HL-60 (cell line): ENCODE results near the gene NR3C2.

Source experiments
- GABPA ChIP-seq: IDR thresholded peaks from 2 replicates; pipeline ENCODE4 v1.6.1; 2012; ENCODE audit warnings: low read depth
- POLR2AphosphoS5 ChIP-seq: IDR thresholded peaks from 2 replicates; pipeline ENCODE4 v1.6.1; 2012; ENCODE audit warnings: low read depth
- REST ChIP-seq: IDR thresholded peaks from 2 replicates; pipeline ENCODE4 v1.6.1; 2012; ENCODE audit warnings: low read depth; ENCODE audit not compliant: insufficient replicate concordance
- SPI1 ChIP-seq: IDR thresholded peaks from 2 replicates; pipeline ENCODE4 v1.6.1; 2012; ENCODE audit warnings: low read depth, mild to moderate bottlenecking, borderline replicate concordance
- TF ChIP-seq, protein P1 (sequence below): IDR thresholded peaks from one replicate; pipeline ENCODE4 v1.5.1; 2011; ENCODE audit warnings: low read length, control low read depth, inconsistent platforms; ENCODE audit not compliant: insufficient read depth

DNA sequence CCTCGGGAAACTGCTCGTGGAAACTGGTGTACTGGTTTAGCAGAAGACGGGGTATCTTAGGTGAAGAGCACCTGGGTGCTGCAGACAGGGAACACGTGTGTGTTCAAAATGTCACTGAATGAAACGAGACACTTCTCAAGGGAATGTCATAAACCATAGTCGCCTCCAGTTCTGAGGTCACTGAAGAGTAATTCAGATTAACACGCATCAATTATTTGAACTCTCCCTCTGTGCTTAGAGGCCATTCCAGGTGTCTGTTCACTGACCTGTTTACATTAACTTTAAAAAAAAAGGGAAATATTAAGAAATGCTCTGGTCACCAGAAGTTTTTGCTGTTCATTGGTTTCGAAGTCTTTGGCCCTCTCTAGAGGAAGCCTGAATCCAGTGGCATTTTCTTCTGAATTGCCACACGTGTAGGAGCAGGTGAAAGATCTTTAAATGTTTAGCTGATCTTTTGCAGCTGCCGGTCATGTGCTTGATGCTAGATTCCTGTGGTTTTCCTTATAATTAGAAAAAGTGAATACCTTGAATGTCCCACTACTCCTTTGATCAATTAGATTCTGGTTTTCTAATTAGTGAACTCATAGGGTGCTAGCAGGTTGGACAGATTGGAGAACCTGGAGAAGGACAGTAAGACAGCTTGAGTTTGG is 379.8 kb downstream of the NR3C2 start:
- TF ChIP-seq, protein P1, sequence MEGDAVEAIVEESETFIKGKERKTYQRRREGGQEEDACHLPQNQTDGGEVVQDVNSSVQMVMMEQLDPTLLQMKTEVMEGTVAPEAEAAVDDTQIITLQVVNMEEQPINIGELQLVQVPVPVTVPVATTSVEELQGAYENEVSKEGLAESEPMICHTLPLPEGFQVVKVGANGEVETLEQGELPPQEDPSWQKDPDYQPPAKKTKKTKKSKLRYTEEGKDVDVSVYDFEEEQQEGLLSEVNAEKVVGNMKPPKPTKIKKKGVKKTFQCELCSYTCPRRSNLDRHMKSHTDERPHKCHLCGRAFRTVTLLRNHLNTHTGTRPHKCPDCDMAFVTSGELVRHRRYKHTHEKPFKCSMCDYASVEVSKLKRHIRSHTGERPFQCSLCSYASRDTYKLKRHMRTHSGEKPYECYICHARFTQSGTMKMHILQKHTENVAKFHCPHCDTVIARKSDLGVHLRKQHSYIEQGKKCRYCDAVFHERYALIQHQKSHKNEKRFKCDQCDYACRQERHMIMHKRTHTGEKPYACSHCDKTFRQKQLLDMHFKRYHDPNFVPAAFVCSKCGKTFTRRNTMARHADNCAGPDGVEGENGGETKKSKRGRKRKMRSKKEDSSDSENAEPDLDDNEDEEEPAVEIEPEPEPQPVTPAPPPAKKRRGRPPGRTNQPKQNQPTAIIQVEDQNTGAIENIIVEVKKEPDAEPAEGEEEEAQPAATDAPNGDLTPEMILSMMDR = no peak
- TF ChIP-seq POLR2AphosphoS5 (no peak), REST (no peak), GABPA (no peak), SPI1 (no peak)
